H1 (cell line): ENCODE data around the gene FHIT.

Experiments
- CTCF ChIP-seq, 3 experiments: IDR thresholded peaks; 1 replicate in 2 of 3; 2 replicates in 1 of 3; pipeline versions ENCODE4 v1.5.1 to v1.6.1; 2011; ENCODE audit warnings: low read length in 3 of 3, mild to moderate bottlenecking in 3 of 3, inconsistent platforms in 2 of 3, low read depth in 1 of 3, moderate library complexity in 1 of 3; ENCODE audit not compliant: insufficient read depth in 1 of 3; ENCODE audit errors: control extremely low read depth in 1 of 3
- MAFK ChIP-seq: IDR thresholded peaks from 2 replicates; pipeline ENCODE4 v1.6.1; 2012; ENCODE audit warnings: low read depth, mild to moderate bottlenecking, improper control_type of control experiment, low read length
- POLR2A ChIP-seq, 2 experiments: IDR thresholded peaks; 1 replicate in 1 of 2; 2 replicates in 1 of 2; pipeline ENCODE4 v1.6.1; 2011; ENCODE audit warnings: low read depth in 2 of 2, low read length in 2 of 2, mild to moderate bottlenecking in 2 of 2; ENCODE audit errors: control extremely low read depth in 1 of 2
- SIRT6 ChIP-seq: IDR thresholded peaks from one replicate; pipeline ENCODE4 v1.7.1; 2012; ENCODE audit warnings: low read length, inconsistent platforms
- SP1 ChIP-seq: IDR thresholded peaks from 2 replicates; pipeline ENCODE4 v1.6.1; 2011; ENCODE audit warnings: low read depth, low read length

GRCh38 chr3:59829527-59829926, 1421.7 kb downstream of the FHIT start:
- no peak for TF ChIP-seq CTCF (IDR thresholded peaks at IDR 0.05; ENCODE audit: control extremely low read depth in 1 of 3, insufficient read depth in 1 of 3, low read depth in 1 of 3, low read length in 3 of 3)
- TF ChIP-seq SIRT6: no peak
- no peak for TF ChIP-seq SP1
- TF ChIP-seq POLR2A (IDR thresholded peaks at IDR 0.05; ENCODE audit: control extremely low read depth in 1 of 2, low read depth in 2 of 2, low read length in 2 of 2): no peak
- TF ChIP-seq MAFK: no peak
